HepG2 (cell line): Measurements from ENCODE around the gene CHST13. TPM values are rescaled to one million over a fixed set of nuclear protein-coding genes. Genes with fewer than 3 reads are reported as not detected.

Experiments
- ATAC-seq: fragments of 200-7000 bp; cut with Tn5 transposase; 3 replicates; pipeline ENCODE4 v1.9.1; 2020; ENCODE audit warnings: mild to moderate bottlenecking, moderate library complexity
- BruUV-seq: library from RNA; stranded (reverse); fragments of 400-500 nt; replicated peaks from 2 replicates; lab custom pipeline; 2021; lab: Mats Ljungman, UMichigan
- CTCF ChIA-PET: fragments of 300-600 bp; formaldehyde crosslinking; extraction: SDS; loops from one replicate; lab custom pipeline; 2021; ENCODE audit warnings: low total read pairs, inconsistent platforms, low intra/inter-chr PET ratio; lab: Yijun Ruan, JAX
- POLR2A ChIA-PET: fragments of 350-600 bp; sonication (Branson Sonifier 250); formaldehyde crosslinking; loops from one replicate; lab custom pipeline; 2020; ENCODE audit warnings: antibody characterized with exemption, inconsistent platforms; lab: Yijun Ruan, JAX
- DNase-seq: peaks from one replicate; pipeline ENCODE4 v3.0.0-alpha.2; 2015; ENCODE audit warnings: low spot score
- FAIRE-seq: peaks from 3 replicates; lab custom pipeline; 2011; peaks lifted over from hg19 to GRCh38; lab: Jason Lieb, UNC
- H2AFZ ChIP-seq: one replicate; pipeline ENCODE4 v1.6.1; 2011; ENCODE audit warnings: low read length, inconsistent platforms
- H3K27ac ChIP-seq: fragments of 300-600 bp; 3 replicates; pipeline ENCODE4 v1.8.0; 2011; ENCODE audit warnings: mixed run types, mild to moderate bottlenecking, mixed read lengths, low read length, inconsistent platforms; ENCODE audit not compliant: insufficient read depth; ENCODE audit errors: extremely low read length
- H3K27me3 ChIP-seq, 2 experiments: fragments of 200-600 bp in 1 of 2; 2 replicates in 1 of 2; 3 replicates in 1 of 2; pipeline versions ENCODE4 v1.6.0 to v1.8.0; 2011; ENCODE audit warnings: low read length in 2 of 2, mild to moderate bottlenecking in 2 of 2, moderate library complexity in 2 of 2, inconsistent platforms in 1 of 2; ENCODE audit not compliant: insufficient read depth in 2 of 2, control insufficient read depth in 1 of 2
- H3K36me3 ChIP-seq, 2 experiments: fragments of 200-600 bp in 1 of 2; replicated peaks in 1 of 2; 2 replicates in 1 of 2; 3 replicates in 1 of 2; pipeline versions ENCODE4 v1.5.1 to v1.8.0; 2011; ENCODE audit warnings: low read length in 2 of 2, inconsistent platforms in 1 of 2; ENCODE audit not compliant: insufficient read depth in 2 of 2, control insufficient read depth in 1 of 2
- H3K4me1 ChIP-seq: 2 replicates; pipeline ENCODE4 v1.5.1; 2012; ENCODE audit warnings: low read length, inconsistent platforms; ENCODE audit not compliant: insufficient read depth
- H3K4me2 ChIP-seq: 2 replicates; pipeline ENCODE4 v1.6.0; 2011; ENCODE audit warnings: low read depth, low read length, inconsistent platforms
- H3K4me3 ChIP-seq, 3 experiments: fragments of 200-600 bp in 1 of 3; sonication (generic), shearing (Covaris generic) in 1 of 3; replicated peaks in 1 of 3; 2 replicates each; pipeline ENCODE4 v1.5.1; 2011 to 2016; ENCODE audit warnings: low read length in 3 of 3, inconsistent platforms in 2 of 3, low read depth in 2 of 3, mild to moderate bottlenecking in 2 of 3, control low read depth in 1 of 3, mixed read lengths in 1 of 3; ENCODE audit not compliant: insufficient read depth in 1 of 3
- H3K79me2 ChIP-seq: one replicate; pipeline ENCODE4 v1.6.1; 2011; ENCODE audit warnings: low read length, inconsistent platforms; ENCODE audit not compliant: insufficient read depth
- H3K9ac ChIP-seq: 2 replicates; pipeline ENCODE4 v1.6.0; 2011; ENCODE audit warnings: mild to moderate bottlenecking, low read depth, low read length, inconsistent platforms; ENCODE audit not compliant: insufficient read depth
- H3K9me3 ChIP-seq: 2 replicates; pipeline ENCODE4 v1.5.1; 2012; ENCODE audit warnings: mild to moderate bottlenecking, low read length
- H4K20me1 ChIP-seq: 2 replicates; pipeline ENCODE4 v1.6.0; 2011; ENCODE audit warnings: inconsistent platforms, mild to moderate bottlenecking, low read length, moderate library complexity; ENCODE audit not compliant: insufficient read depth
- ATF7-NPFF ChIP-seq: sonication (generic); formaldehyde crosslinking; IDR thresholded peaks from 2 replicates; pipeline ENCODE4 v1.8.1; 2023; ENCODE audit warnings: mild to moderate bottlenecking, low read depth, missing genetic modification reagents, moderate library complexity
- CENPBD1 ChIP-seq: sonication (generic); formaldehyde crosslinking; IDR thresholded peaks from 2 replicates; pipeline ENCODE4 v1.8.0; 2022; ENCODE audit warnings: missing genetic modification reagents, low read depth, mild to moderate bottlenecking, borderline replicate concordance
- GFI1 ChIP-seq: sonication (generic); formaldehyde crosslinking; IDR thresholded peaks from 2 replicates; pipeline ENCODE4 v1.5.0; 2020; ENCODE audit warnings: missing genetic modification reagents, mild to moderate bottlenecking, borderline replicate concordance
- JUN ChIP-seq: sonication (generic); formaldehyde crosslinking; IDR thresholded peaks from 2 replicates; pipeline ENCODE4 v1.4.0; 2020; ENCODE audit warnings: mild to moderate bottlenecking, missing genetic modification reagents
- MYPOP ChIP-seq: sonication (generic); formaldehyde crosslinking; IDR thresholded peaks from 2 replicates; pipeline ENCODE4 v1.8.1; 2023; ENCODE audit warnings: mild to moderate bottlenecking, moderate library complexity, missing genetic modification reagents
- ZFP90 ChIP-seq: sonication (generic); formaldehyde crosslinking; IDR thresholded peaks from 2 replicates; pipeline ENCODE4 v1.8.0; 2022; ENCODE audit warnings: missing genetic modification reagents, mild to moderate bottlenecking, inconsistent platforms, borderline replicate concordance
- ZNF224 ChIP-seq: sonication (generic); formaldehyde crosslinking; IDR thresholded peaks from 2 replicates; pipeline ENCODE4 v1.5.0; 2020; ENCODE audit warnings: mild to moderate bottlenecking, missing genetic modification reagents
- ZNF234 ChIP-seq: sonication (generic); formaldehyde crosslinking; conservative IDR thresholded peaks from 2 replicates; pipeline ENCODE4 v1.5.1; 2020; ENCODE audit warnings: mild to moderate bottlenecking, missing genetic modification reagents
- ZNF580 ChIP-seq: IDR thresholded peaks from 2 replicates; pipeline ENCODE4 v1.6.1; 2016; ENCODE audit warnings: low read depth, borderline replicate concordance
- ZNF639 ChIP-seq: conservative IDR thresholded peaks from 2 replicates; pipeline ENCODE4 v1.6.1; 2018; ENCODE audit warnings: missing genetic modification reagents
- WGBS: methylation state at CpG from one replicate; pipeline ENCODE4 v1.1.6; 2017; ENCODE audit warnings: low lambda C conversion rate; 5-methylcytosine and 5-hydroxymethylcytosine counted together
- in situ Hi-C: cut with HindIII; loops from 2 replicates; pipeline ENCODE4 v1.10.0; 2017; ENCODE audit warnings: low pct_unique_long_range_greater_than_20kb; ENCODE audit not compliant: extremely low pct_ligation_motif_present
- intact Hi-C: fragments of 100-400 bp; cut with micrococcal nuclease; formaldehyde crosslinking; loops from one replicate; pipeline ENCODE4 v1.10.0; 2022; ENCODE audit not compliant: unreplicated experiment
- polyA plus RNA-seq, 8 experiments: library from polyadenylated mRNA; depleted of rRNA in 3 of 8; stranded (reverse) in 7 of 8; unstranded in 1 of 8; fragments of >200 nt; fragmentation: Illumina TruSeq in 4 of 8; extraction: Trizol in 4 of 8; gene quantifications; 2 replicates each; pipeline versions ENCODE4 v1.2.1 to v1.2.3, GENCODE V29; 2011 to 2016; ENCODE audit warnings: low read depth in 4 of 8, missing spikeins in 1 of 8, mixed read lengths in 1 of 8; ENCODE audit not compliant: insufficient read depth in 1 of 8
- total RNA-seq, 5 experiments: library from RNA; depleted of rRNA; stranded (reverse); fragments of >200 nt; fragmentation: Illumina TruSeq; extraction: Trizol; gene quantifications; 2 replicates each; pipeline ENCODE4 v1.2.3, GENCODE V29; 2016; ENCODE audit warnings: low read depth in 1 of 5

Gene CHST13
- total and polyA plus RNA-seq, 2 of the 13 experiments (the other 11 are each of a cell fraction or from before 2014, with no cell fraction given), result 32.0 to 43.1 TPM

- DNase-seq (no peak), FAIRE-seq (no peak), ATAC-seq (no peak)
- H3K27ac ChIP-seq, result no peak overlapping the region
- no peaks in the 10 kb centered on the region for H3K36me3 ChIP-seq
- ChIA-PET CTCF (no interaction called here), POLR2A (interaction anchor here (1.3 to 1.5 kb wide), 2 partner anchors 28 to 30 kb away, joined by 3 read pairs; no protein-coding TSS in a partner anchor)
- H3K4me2 ChIP-seq, result no peak overlapping the region
- H3K9me3 ChIP-seq, result no peaks in the 10 kb centered on the region
- WGBS, result 39% methylated on average over 3 of the region's 14 CpGs
- H4K20me1 ChIP-seq, result no peaks in the 10 kb centered on the region
- no TSS peak for BruUV-seq
- H3K4me1 ChIP-seq, result peaks cover 8% of the 10 kb centered on the region; the same call in 1 of the 2 replicates
- intact Hi-C loops (loop anchor here (10.0 kb wide), 2 partner anchors 58 to 922 kb away; no protein-coding TSS in a partner anchor), in situ Hi-C loops (no loop called here)
- no peaks in the 10 kb centered on the region for H3K79me2 ChIP-seq
- H2AFZ ChIP-seq, result no peak overlapping the region
- H3K27me3 ChIP-seq, result peaks cover 7 to 39% of the 10 kb centered on the region in 2 experiments; a peak in 2 of 5 replicates
- H3K9ac ChIP-seq, result no peak overlapping the region
- TF ChIP-seq CENPBD1 (CRISPR knock-in tag), result no peak
- TF ChIP-seq ZFP90 (CRISPR knock-in tag), result no peak
- no peak for TF ChIP-seq MYPOP (CRISPR knock-in tag)
- no peak for TF ChIP-seq ZNF639 (CRISPR knock-in tag)
- no peak for TF ChIP-seq JUN (CRISPR knock-in tag)
- TF ChIP-seq ZNF580, result no peak
- no peak for TF ChIP-seq ATF7-NPFF (CRISPR knock-in tag)
- TF ChIP-seq ZNF224 (CRISPR knock-in tag), result no peak
- TF ChIP-seq ZNF234, result no peak
- TF ChIP-seq GFI1, result no peak
- no peak overlapping the region for H3K4me3 ChIP-seq
Observed at GRCh38 chr3:126552688-126553283, 28.8 kb downstream of the CHST13 start.
